GM20000 (cell line): Measurements from ENCODE around the gene ACTA2.

Experiments used
- DNase-seq: peaks from one replicate; pipeline ENCODE4 v3.0.0; 2012; ENCODE audit warnings: low spot score
- TF ChIP-seq, protein P1 (sequence below): IDR thresholded peaks from 2 replicates; pipeline ENCODE4 v1.5.1; 2012; ENCODE audit warnings: mild to moderate bottlenecking, control low read depth; ENCODE audit errors: extremely low read depth, missing control alignments

ACTA2 gene

DNA sequence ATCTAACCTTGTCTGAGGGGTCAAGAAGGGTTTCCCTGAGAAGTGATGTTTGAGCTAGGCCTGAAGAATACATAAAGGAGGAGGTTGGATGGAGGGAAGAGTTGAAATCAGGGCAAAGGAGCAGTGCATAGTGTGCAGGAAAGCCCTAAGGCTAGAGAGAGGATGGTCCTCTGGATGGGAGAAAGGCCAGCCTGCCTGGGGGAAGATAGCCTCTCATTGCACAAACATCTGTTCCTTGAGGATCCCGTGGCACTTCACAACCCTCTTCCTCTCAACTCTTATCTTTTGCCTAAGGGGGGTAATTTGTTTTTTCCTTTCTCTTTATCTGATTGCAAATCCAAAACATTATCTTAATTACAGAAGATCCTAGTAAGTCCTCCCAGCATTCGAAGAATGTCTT is 36.8 kb downstream of the ACTA2 start:
- DNase-seq, result no peak
- TF ChIP-seq, protein P1, sequence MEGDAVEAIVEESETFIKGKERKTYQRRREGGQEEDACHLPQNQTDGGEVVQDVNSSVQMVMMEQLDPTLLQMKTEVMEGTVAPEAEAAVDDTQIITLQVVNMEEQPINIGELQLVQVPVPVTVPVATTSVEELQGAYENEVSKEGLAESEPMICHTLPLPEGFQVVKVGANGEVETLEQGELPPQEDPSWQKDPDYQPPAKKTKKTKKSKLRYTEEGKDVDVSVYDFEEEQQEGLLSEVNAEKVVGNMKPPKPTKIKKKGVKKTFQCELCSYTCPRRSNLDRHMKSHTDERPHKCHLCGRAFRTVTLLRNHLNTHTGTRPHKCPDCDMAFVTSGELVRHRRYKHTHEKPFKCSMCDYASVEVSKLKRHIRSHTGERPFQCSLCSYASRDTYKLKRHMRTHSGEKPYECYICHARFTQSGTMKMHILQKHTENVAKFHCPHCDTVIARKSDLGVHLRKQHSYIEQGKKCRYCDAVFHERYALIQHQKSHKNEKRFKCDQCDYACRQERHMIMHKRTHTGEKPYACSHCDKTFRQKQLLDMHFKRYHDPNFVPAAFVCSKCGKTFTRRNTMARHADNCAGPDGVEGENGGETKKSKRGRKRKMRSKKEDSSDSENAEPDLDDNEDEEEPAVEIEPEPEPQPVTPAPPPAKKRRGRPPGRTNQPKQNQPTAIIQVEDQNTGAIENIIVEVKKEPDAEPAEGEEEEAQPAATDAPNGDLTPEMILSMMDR, result no peak

DNA sequence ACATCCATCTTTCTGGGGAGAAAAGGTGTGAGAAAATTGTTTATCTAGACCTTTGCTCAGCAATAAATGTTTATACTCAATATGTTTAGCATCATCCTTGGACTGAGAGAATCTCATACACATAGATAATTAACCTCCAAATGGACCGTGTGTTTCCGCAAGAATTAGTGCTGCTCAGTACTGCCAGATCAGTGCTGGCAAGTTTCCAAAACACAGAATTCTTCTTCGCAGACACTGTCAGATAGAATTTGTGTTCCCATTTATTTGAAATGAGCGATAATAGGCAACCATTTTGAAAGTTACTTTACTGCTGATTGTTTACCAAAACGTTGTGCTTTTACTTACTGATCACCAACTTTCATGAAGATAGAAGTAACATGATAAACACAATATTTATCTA is 38.8 kb downstream of the ACTA2 start:
- TF ChIP-seq, protein P1, result no peak
- no peak for DNase-seq

DNA sequence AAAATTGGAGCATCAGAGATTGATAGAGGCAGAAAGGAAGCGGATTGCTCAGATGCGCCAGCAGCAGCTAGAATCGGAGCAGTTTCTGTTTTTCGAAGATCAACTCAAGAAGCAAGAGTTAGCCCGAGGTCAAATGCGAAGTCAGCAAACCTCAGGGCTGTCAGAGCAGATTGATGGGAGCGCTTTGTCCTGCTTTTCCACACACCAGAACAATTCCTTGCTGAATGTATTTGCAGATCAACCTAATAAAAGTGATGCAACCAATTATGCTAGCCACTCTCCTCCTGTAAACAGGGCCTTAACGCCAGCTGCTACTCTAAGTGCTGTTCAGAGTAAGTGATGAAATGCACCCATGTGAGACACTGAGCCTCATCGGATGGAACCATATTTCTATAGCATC is 39.4 kb downstream of the ACTA2 start:
- TF ChIP-seq, protein P1, result no peak
- DNase-seq, result no peak

DNA sequence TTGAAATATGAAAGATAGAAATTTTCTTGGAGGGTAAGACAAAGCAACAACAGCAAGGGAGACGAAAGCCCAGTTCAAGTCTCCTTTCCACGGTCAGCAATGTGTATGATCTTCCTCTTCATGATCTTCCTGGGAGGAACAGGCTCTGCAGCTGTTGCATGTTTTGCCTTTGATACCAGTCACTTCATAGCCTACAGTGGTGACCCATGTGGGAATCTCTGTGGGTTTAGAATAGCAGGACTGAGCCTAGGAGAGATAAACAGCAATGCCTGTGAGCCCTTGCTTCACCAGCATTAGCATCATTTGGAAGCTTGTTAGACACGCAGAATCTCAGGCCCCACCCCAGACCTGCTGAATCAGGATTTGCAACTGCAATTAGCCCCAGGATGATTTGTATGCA is 40.7 kb downstream of the ACTA2 start:
- TF ChIP-seq, protein P1, result no peak

DNA sequence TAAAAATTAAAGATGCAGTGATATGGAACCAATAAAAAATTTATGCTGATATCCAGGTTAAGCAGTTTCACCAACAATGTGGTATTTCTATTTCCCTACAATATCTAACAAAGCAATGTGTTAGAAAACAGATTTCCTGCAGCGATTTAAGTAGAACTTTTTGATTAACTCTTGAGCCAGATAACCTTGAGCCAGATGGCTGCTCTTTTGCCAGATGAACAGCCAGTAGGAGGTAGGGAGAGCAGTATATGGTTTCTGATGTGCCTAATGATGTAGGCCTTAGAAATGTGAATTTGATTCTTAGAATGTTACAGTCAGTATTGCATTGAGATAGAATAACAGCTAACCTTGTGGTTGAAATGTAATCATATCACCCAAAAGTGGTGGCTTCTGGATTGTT is 41.5 kb downstream of the ACTA2 start:
- no peak for DNase-seq
- TF ChIP-seq, protein P1, result no peak

More for the DNA sequence above, 40.7 kb downstream of the ACTA2 start:
- DNase-seq, result no peak

DNA sequence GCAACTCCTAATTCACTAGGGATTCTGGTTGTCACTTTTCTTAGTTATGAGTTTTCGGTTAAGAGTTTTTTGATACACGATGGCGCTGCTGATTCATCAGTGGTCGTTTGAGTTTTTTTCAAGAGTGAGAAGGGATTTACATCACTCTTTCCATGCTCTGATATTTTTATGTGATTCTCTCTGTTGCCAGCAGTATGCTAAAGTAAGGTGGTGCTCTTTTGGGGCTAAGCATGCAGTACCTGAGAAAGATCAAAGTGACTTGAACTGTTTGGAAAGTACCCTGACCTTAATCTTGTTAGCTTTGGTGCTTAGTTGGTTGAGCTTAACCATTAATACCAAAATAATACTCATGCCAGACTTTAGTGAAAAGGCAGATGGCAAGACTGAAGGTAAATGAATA is 44.4 kb downstream of the ACTA2 start:
- DNase-seq, result no peak
- TF ChIP-seq, protein P1, result no peak

DNA sequence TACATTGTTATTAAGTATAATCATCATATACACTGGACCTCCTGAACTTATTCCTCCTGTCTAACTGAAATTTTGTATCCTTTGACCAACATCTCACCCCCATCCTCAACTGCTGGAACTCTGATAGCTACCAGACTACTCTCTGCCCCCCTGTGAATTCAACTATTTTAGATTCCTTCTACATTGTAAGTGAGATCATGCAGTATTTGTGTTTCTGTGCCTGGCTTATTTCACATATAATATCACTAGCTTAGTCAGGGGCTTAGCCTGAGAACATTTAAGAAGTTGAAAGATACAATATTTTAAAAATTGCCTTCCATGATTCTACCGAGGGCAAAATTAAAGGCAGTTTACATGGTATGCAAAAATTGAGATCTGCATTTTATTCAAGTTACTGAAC is 45.7 kb downstream of the ACTA2 start:
- TF ChIP-seq, protein P1, result no peak
- no peak for DNase-seq

DNA sequence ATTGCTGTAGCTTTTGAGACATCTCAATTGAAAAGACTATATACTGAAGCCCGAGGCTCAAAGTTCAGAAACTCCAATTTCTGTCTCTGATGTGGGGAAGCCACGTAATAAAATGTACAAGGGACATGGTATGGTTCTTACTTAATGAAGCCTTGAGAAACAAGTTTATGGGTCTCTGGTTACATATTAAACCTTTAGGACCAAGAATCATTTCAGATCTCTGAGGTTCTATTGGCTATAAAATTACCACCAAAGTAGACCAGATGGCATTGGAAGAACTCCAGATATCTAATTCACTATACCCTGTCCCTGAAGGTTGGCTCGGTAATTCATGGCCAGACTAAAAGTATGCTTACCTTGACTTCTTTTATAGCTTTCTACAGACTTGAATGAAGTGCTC is 48.9 kb downstream of the ACTA2 start:
- DNase-seq, result no peak
- TF ChIP-seq, protein P1, result no peak
